ENCODE data around the gene CCDC12. TPM values are rescaled to one million over a fixed set of nuclear protein-coding genes. Genes with fewer than 3 reads are reported as not detected.

The CCDC12 gene
- total and polyA plus RNA-seq, 9 of the 15 experiments (the other 6 are each of a cell fraction or from before 2014, with no cell fraction given) = 8.9 to 201 (median 86.9) TPM

GRCh38 chr3:46944191-46944590 lies 32.4 kb downstream of the CCDC12 start (continued):
- TF ChIP-seq, protein P1, sequence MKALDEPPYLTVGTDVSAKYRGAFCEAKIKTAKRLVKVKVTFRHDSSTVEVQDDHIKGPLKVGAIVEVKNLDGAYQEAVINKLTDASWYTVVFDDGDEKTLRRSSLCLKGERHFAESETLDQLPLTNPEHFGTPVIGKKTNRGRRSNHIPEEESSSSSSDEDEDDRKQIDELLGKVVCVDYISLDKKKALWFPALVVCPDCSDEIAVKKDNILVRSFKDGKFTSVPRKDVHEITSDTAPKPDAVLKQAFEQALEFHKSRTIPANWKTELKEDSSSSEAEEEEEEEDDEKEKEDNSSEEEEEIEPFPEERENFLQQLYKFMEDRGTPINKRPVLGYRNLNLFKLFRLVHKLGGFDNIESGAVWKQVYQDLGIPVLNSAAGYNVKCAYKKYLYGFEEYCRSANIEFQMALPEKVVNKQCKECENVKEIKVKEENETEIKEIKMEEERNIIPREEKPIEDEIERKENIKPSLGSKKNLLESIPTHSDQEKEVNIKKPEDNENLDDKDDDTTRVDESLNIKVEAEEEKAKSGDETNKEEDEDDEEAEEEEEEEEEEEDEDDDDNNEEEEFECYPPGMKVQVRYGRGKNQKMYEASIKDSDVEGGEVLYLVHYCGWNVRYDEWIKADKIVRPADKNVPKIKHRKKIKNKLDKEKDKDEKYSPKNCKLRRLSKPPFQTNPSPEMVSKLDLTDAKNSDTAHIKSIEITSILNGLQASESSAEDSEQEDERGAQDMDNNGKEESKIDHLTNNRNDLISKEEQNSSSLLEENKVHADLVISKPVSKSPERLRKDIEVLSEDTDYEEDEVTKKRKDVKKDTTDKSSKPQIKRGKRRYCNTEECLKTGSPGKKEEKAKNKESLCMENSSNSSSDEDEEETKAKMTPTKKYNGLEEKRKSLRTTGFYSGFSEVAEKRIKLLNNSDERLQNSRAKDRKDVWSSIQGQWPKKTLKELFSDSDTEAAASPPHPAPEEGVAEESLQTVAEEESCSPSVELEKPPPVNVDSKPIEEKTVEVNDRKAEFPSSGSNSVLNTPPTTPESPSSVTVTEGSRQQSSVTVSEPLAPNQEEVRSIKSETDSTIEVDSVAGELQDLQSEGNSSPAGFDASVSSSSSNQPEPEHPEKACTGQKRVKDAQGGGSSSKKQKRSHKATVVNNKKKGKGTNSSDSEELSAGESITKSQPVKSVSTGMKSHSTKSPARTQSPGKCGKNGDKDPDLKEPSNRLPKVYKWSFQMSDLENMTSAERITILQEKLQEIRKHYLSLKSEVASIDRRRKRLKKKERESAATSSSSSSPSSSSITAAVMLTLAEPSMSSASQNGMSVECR (CRISPR knock-in tag; IDR thresholded peaks at IDR 0.05) = no peak
- TF ChIP-seq PRMT5 (CRISPR knock-in tag; IDR thresholded peaks at IDR 0.05) (no peak), ZNF280B (CRISPR knock-in tag; IDR thresholded peaks at IDR 0.05) (no peak), HMG20A (CRISPR knock-in tag; conservative IDR thresholded peaks at IDR 0.05) (no peak), CHCHD3 (CRISPR knock-in tag; IDR thresholded peaks at IDR 0.05) (no peak)
- TF ChIP-seq, protein P2, sequence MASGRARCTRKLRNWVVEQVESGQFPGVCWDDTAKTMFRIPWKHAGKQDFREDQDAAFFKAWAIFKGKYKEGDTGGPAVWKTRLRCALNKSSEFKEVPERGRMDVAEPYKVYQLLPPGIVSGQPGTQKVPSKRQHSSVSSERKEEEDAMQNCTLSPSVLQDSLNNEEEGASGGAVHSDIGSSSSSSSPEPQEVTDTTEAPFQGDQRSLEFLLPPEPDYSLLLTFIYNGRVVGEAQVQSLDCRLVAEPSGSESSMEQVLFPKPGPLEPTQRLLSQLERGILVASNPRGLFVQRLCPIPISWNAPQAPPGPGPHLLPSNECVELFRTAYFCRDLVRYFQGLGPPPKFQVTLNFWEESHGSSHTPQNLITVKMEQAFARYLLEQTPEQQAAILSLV (tag; IDR thresholded peaks at IDR 0.05) = no peak
